Endothelial cell of umbilical vein (primary cell): ENCODE measurements around the gene SYTL3. TPM values are rescaled to one million over a fixed set of nuclear protein-coding genes. Genes with fewer than 3 reads are reported as not detected.

ENCODE experiments used
- BruUV-seq: library from RNA; stranded (reverse); fragments of 400-500 nt; replicated peaks from 2 replicates; lab custom pipeline; 2021; lab: Mats Ljungman, UMichigan
- CTCF ChIA-PET: fragments of 300-600, 350-600 bp; sonication (Branson Sonifier 250); formaldehyde crosslinking; loops from one replicate; lab custom pipeline; 2021; ENCODE audit warnings: antibody characterized with exemption, inconsistent platforms; lab: Charles Lee
- POLR2A ChIA-PET: fragments of 300-600, 350-600 bp; sonication (Branson Sonifier 250); formaldehyde crosslinking; loops from one replicate; lab custom pipeline; 2021; ENCODE audit warnings: antibody characterized with exemption, inconsistent platforms; lab: Charles Lee
- DNase-seq: peaks from one replicate; pipeline ENCODE4 v3.0.0-alpha.2; 2011; ENCODE audit warnings: low read depth, low spot score
- FAIRE-seq: peaks from 2 replicates; lab custom pipeline; 2011; peaks lifted over from hg19 to GRCh38; lab: Jason Lieb, UNC
- H2AFZ ChIP-seq: 2 replicates; pipeline ENCODE4 v1.6.0; 2012; ENCODE audit warnings: low read depth, low read length, control low read depth, inconsistent platforms
- H3K27ac ChIP-seq: 2 replicates; pipeline ENCODE4 v1.5.1; 2011; ENCODE audit warnings: low read depth, mild to moderate bottlenecking, control low read depth, low read length, moderate library complexity; ENCODE audit not compliant: insufficient read depth
- H3K27me3 ChIP-seq, 2 experiments: 2 replicates each; pipeline versions ENCODE4 v1.6.0 to v1.6.1; 2011; ENCODE audit warnings: low read length in 2 of 2, mixed read lengths in 1 of 2; ENCODE audit not compliant: control insufficient read depth in 2 of 2, insufficient read depth in 2 of 2
- H3K36me3 ChIP-seq, 2 experiments: 2 replicates in 1 of 2; 3 replicates in 1 of 2; pipeline ENCODE4 v1.5.1; 2011; ENCODE audit warnings: low read length in 2 of 2, mild to moderate bottlenecking in 1 of 2, moderate library complexity in 1 of 2; ENCODE audit not compliant: control insufficient read depth in 2 of 2, insufficient read depth in 2 of 2; ENCODE audit errors: extremely low read depth in 1 of 2
- H3K4me1 ChIP-seq: 3 replicates; pipeline ENCODE4 v1.5.1; 2011; ENCODE audit warnings: mild to moderate bottlenecking, low read length; ENCODE audit not compliant: control insufficient read depth, insufficient read depth; ENCODE audit errors: extremely low read depth
- H3K4me2 ChIP-seq: 2 replicates; pipeline ENCODE4 v1.6.1; 2011; ENCODE audit warnings: low read length, control low read depth, mixed read lengths; ENCODE audit not compliant: insufficient read depth
- H3K4me3 ChIP-seq, 3 experiments: fragments of 200-600 bp in 1 of 3; sonication (generic), shearing (Covaris generic) in 1 of 3; replicated peaks in 1 of 3; 2 replicates each; pipeline ENCODE4 v1.5.1; 2011 to 2016; ENCODE audit warnings: control low read depth in 3 of 3, low read length in 3 of 3, mild to moderate bottlenecking in 2 of 3, inconsistent platforms in 1 of 3, low read depth in 1 of 3, moderate library complexity in 1 of 3; ENCODE audit not compliant: insufficient read depth in 1 of 3
- H3K79me2 ChIP-seq: 2 replicates; pipeline ENCODE4 v1.6.0; 2012; ENCODE audit warnings: low read length, inconsistent platforms; ENCODE audit not compliant: control insufficient read depth, insufficient read depth
- H3K9ac ChIP-seq: replicated peaks from 2 replicates; pipeline ENCODE3; 2011; ENCODE audit warnings: low read length, control low read depth; ENCODE audit not compliant: insufficient read depth; ENCODE audit errors: extremely low read depth
- H3K9me1 ChIP-seq: replicated peaks from 3 replicates; pipeline ENCODE4 v1.6.0; 2011; ENCODE audit warnings: mild to moderate bottlenecking, low read length; ENCODE audit not compliant: control insufficient read depth, insufficient read depth; ENCODE audit errors: extremely low read depth
- H3K9me3 ChIP-seq: replicated peaks from 2 replicates; pipeline ENCODE4 v1.5.1; 2012; ENCODE audit warnings: low read length, inconsistent platforms; ENCODE audit not compliant: control insufficient read depth, insufficient read depth
- H4K20me1 ChIP-seq: replicated peaks from 2 replicates; pipeline ENCODE3; 2011; ENCODE audit warnings: mild to moderate bottlenecking, low read length; ENCODE audit not compliant: control insufficient read depth, insufficient read depth; ENCODE audit errors: extremely low read depth
- CTCF ChIP-seq, 2 donors: IDR thresholded peaks; 1 replicate in 1 of 2; 2 replicates in 1 of 2; pipeline ENCODE4 v1.5.1; 2011; ENCODE audit warnings: low read length in 2 of 2, mild to moderate bottlenecking in 2 of 2, moderate library complexity in 2 of 2, control low read depth in 1 of 2, inconsistent platforms in 1 of 2, low read depth in 1 of 2; ENCODE audit not compliant: insufficient read depth in 1 of 2; ENCODE audit errors: extremely low read depth in 1 of 2
- EZH2 ChIP-seq: IDR thresholded peaks from 2 replicates; pipeline ENCODE4 v1.6.1; 2012; ENCODE audit warnings: borderline replicate concordance, low read depth, mild to moderate bottlenecking, moderate library complexity, low read length, inconsistent platforms; ENCODE audit not compliant: severe bottlenecking
- FOS ChIP-seq: IDR thresholded peaks from 2 replicates; pipeline ENCODE4 v1.6.1; 2011; ENCODE audit warnings: mild to moderate bottlenecking, low read length, moderate library complexity, borderline replicate concordance; ENCODE audit not compliant: insufficient read depth
- GATA2 ChIP-seq: IDR thresholded peaks from 2 replicates; pipeline ENCODE4 v1.7.0; 2011; ENCODE audit warnings: low read depth, mild to moderate bottlenecking, moderate library complexity, mixed read lengths, low read length; ENCODE audit not compliant: insufficient read length, insufficient read depth
- JUN ChIP-seq: IDR thresholded peaks from 2 replicates; pipeline ENCODE4 v1.6.1; 2011; ENCODE audit warnings: borderline replicate concordance, low read depth; ENCODE audit not compliant: insufficient read length, insufficient read depth
- MYC ChIP-seq: IDR thresholded peaks from one replicate; pipeline ENCODE4 v1.6.1; 2011; ENCODE audit warnings: mild to moderate bottlenecking, low read depth, low read length
- POLR2A ChIP-seq: IDR thresholded peaks from 2 replicates; pipeline ENCODE4 v1.6.1; 2012; ENCODE audit warnings: low read depth, mild to moderate bottlenecking, control low read depth, low read length
- POLR2AphosphoS5 ChIP-seq: IDR thresholded peaks from 2 replicates; pipeline ENCODE4 v1.6.1; 2012; ENCODE audit warnings: low read depth, mild to moderate bottlenecking, control low read depth, low read length, moderate library complexity; ENCODE audit not compliant: insufficient read depth
- dilution Hi-C: fragments of 300-500 bp; cut with MboI; formaldehyde crosslinking; loops from one replicate; pipeline ENCODE4 v1.15.0; 2019; ENCODE audit warnings: low sequenced_read_pairs; ENCODE audit not compliant: extremely low pct_ligation_motif_present
- intact Hi-C: fragments of 100-400 bp; cut with micrococcal nuclease; formaldehyde crosslinking; loops from one replicate; pipeline ENCODE4 v1.10.0; 2022
- polyA plus RNA-seq, 4 experiments: library from polyadenylated mRNA; depleted of rRNA in 3 of 4; stranded (reverse) in 3 of 4; unstranded in 1 of 4; fragments of >200 nt; gene quantifications; 2 replicates each; pipeline versions ENCODE4 v1.2.1 to v1.2.3, GENCODE V29; 2011 to 2012; ENCODE audit warnings: missing spikeins in 1 of 4
- total RNA-seq: library from RNA; stranded (reverse); gene quantifications from 2 replicates; pipeline ENCODE4 v1.2.3, GENCODE V29; 2021

The SYTL3 gene
- total and polyA plus RNA-seq, 2 donors (not counting 3 experiments of a cell fraction or from before 2014, with no cell fraction given): 0.59 to 0.77 TPM

GRCh38 chr6:158725704-158726103, 75.8 kb downstream of the SYTL3 start:
- Histone ChIP-seq H3K27me3 (no peaks in the 10 kb centered on the region), H4K20me1 (no peaks in the 10 kb centered on the region), H3K4me3 (no peak overlapping the region), H3K27ac (no peak overlapping the region), H2AFZ (no peak overlapping the region), H3K4me2 (no peak overlapping the region), H3K4me1 (peaks cover 5% of the 10 kb centered on the region), H3K36me3 (no peaks in the 10 kb centered on the region), H3K9ac (no peak overlapping the region), H3K9me1 (no peaks in the 10 kb centered on the region), H3K79me2 (no peaks in the 10 kb centered on the region), H3K9me3 (no peaks in the 10 kb centered on the region)
- no peak for FAIRE-seq
- CTCF ChIA-PET: no interaction called here
- intact Hi-C loops (no loop called here), dilution Hi-C loops (no loop called here)
- TF ChIP-seq GATA2: no peak
- TF ChIP-seq POLR2A: no peak
- TF ChIP-seq POLR2AphosphoS5: no peak
- TF ChIP-seq MYC: no peak
- TF ChIP-seq CTCF (IDR thresholded peaks at IDR 0.05; ENCODE audit: extremely low read depth in 1 of 2, insufficient read depth in 1 of 2, low read depth in 1 of 2, low read length in 2 of 2): no peak
- TF ChIP-seq EZH2: no peak
- no peak for TF ChIP-seq FOS
- TF ChIP-seq JUN: no peak
- DNase-seq: no peak
- BruUV-seq: no TSS peak
- POLR2A ChIA-PET: interaction anchor here (0.6 kb wide), 1 partner anchor 8 kb away, joined by 7 read pairs; no protein-coding TSS in a partner anchor
